Gastrocnemius medialis (tissue), 4 donors: ENCODE measurements around the gene APOLD1.

Experiments
- CTCF ChIP-seq, 5 experiments: fragments of 450-650 bp in 3 of 5; fragments of 200-600 bp in 2 of 5; sonication (generic) in 2 of 5; IDR thresholded peaks in 4 of 5; conservative IDR thresholded peaks in 1 of 5; 1 replicate in 4 of 5; 2 replicates in 1 of 5; pipeline ENCODE4 v1.5.1; 2016 to 2019; ENCODE audit warnings: antibody characterized with exemption in 5 of 5, mild to moderate bottlenecking in 3 of 5, moderate library complexity in 3 of 5
- POLR2A ChIP-seq, 2 donors: fragments of 450-650 bp; IDR thresholded peaks; one replicate each; pipeline ENCODE4 v1.6.1; 2017; ENCODE audit warnings: antibody characterized with exemption in 2 of 2, mild to moderate bottlenecking in 2 of 2, moderate library complexity in 2 of 2

GRCh38 chr12:12779007-12779406 lies 6.5 kb upstream of the APOLD1 start:
- TF ChIP-seq CTCF (IDR thresholded peaks at IDR 0.05 in 4 of 5, conservative IDR thresholded peaks at IDR 0.05 in 1 of 5) (no peak), POLR2A (IDR thresholded peaks at IDR 0.05) (no peak)
